Astrocyte (in vitro differentiated cells and primary cell): ENCODE data around the gene EXD1. TPM values are rescaled to one million over a fixed set of nuclear protein-coding genes. Genes with fewer than 3 reads are reported as not detected.

Experiments used
- total RNA-seq: library from RNA; stranded (reverse); gene quantifications from 2 replicates; pipeline ENCODE4 v1.2.1, GENCODE V29; 2021

The EXD1 gene
- total RNA-seq, 1 donor from 2014 or later, result 0.07 TPM

Other genes starting within 250 kb of the EXD1 start
- 17.0 and 17.3 TPM in 2 replicates for gene INO80, start 114.5 kb downstream of the EXD1 start, total RNA-seq
- gene CHP1, start 511 bp upstream of the EXD1 start, total RNA-seq, result 84.1 and 101 TPM in 2 replicates
- 1.2 and 1.7 TPM in 2 replicates for gene OIP5, start 101.8 kb upstream of the EXD1 start, total RNA-seq
- 6.5 and 7.7 TPM in 2 replicates for gene NUSAP1, start 102.1 kb upstream of the EXD1 start, total RNA-seq
- 19.1 and 19.9 TPM in 2 replicates for gene NDUFAF1, start 171.7 kb upstream of the EXD1 start, total RNA-seq
- 37.8 and 42.0 TPM in 2 replicates for gene RTF1, start 186.3 kb upstream of the EXD1 start, total RNA-seq